DND-41 (cell line): Measurements from ENCODE around the gene DNAAF9.

Experiments used
- EZH2 ChIP-seq: IDR thresholded peaks from 3 replicates; pipeline ENCODE4 v1.6.1; 2012; ENCODE audit warnings: borderline replicate concordance, low read depth, mild to moderate bottlenecking, moderate library complexity, low read length, inconsistent platforms; ENCODE audit not compliant: severe bottlenecking
- TF ChIP-seq, protein P1 (sequence below): IDR thresholded peaks from 2 replicates; pipeline ENCODE4 v1.5.1; 2012; ENCODE audit warnings: borderline replicate concordance, low read length, moderate library complexity, mild to moderate bottlenecking; ENCODE audit not compliant: poor library complexity, severe bottlenecking; ENCODE audit errors: extremely low read depth

DNA sequence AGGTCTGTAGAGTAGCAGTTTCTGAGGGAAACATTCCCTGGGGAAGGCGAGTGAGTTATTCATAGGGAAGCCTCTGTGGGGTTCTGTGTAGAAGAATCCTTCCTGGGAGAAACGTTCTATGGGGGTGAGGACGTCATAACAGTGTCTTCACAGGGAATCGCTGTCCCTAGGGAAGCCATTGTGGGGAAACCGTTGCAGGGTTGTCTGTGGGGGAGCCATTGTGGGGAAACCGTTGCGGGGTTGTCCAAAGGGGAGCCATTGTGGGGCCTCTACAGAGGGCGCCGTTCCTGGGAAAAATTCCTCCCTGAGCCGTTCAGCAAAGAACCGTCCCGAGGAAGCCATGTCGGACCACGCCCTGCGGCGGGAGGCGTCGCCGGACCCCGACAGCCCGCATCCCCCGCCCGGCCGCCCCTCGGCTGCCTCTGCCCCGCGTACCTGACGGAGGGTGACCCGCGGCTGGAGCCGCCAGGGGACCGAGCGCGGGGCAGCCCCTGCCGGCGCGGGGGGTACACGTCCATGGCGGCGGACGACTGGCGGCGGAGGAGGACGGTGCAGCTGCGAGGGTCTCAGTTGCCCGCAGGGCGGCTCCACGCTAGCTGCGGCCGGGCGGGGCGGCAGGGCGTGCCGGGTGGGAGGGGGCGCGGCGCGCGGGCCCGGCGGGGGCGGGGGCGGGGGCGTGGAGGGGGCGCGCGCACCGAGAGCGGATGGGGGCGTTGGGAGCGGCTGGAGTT, at the start of gene DNAAF9:
- TF ChIP-seq, protein P1, sequence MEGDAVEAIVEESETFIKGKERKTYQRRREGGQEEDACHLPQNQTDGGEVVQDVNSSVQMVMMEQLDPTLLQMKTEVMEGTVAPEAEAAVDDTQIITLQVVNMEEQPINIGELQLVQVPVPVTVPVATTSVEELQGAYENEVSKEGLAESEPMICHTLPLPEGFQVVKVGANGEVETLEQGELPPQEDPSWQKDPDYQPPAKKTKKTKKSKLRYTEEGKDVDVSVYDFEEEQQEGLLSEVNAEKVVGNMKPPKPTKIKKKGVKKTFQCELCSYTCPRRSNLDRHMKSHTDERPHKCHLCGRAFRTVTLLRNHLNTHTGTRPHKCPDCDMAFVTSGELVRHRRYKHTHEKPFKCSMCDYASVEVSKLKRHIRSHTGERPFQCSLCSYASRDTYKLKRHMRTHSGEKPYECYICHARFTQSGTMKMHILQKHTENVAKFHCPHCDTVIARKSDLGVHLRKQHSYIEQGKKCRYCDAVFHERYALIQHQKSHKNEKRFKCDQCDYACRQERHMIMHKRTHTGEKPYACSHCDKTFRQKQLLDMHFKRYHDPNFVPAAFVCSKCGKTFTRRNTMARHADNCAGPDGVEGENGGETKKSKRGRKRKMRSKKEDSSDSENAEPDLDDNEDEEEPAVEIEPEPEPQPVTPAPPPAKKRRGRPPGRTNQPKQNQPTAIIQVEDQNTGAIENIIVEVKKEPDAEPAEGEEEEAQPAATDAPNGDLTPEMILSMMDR, result no peak
- TF ChIP-seq EZH2, result no peak
